Erythroblast (primary cell): ENCODE data around the gene GRIK1.

Experiments used
- DNase-seq, 2 experiments: peaks; one replicate each; lab custom pipeline; 2025; lab: John Stamatoyannopoulos, UW
- GATA1 ChIP-seq: IDR thresholded peaks from 2 replicates; pipeline ENCODE4 v1.6.1; 2011; ENCODE audit warnings: low read depth, mild to moderate bottlenecking, control low read depth, low read length, moderate library complexity
- POLR2A ChIP-seq: IDR thresholded peaks from 2 replicates; pipeline ENCODE4 v1.6.1; 2011; ENCODE audit warnings: mild to moderate bottlenecking, low read length

Gene GRIK1

GRCh38 chr21:29506947-29507346, 432.8 kb downstream of the GRIK1 start:
- no peak for DNase-seq
- TF ChIP-seq GATA1: no peak
- no peak for TF ChIP-seq POLR2A

GRCh38 chr21:29506214-29506613, 433.6 kb downstream of the GRIK1 start:
- TF ChIP-seq GATA1: no peak
- no peak for DNase-seq

- no peak for DNase-seq
- TF ChIP-seq GATA1 (no peak), POLR2A (no peak)
These were observed 435.0 kb downstream of the GRIK1 start for GRCh38 chr21:29504751-29505321.

GRCh38 chr21:29501451-29501850, 438.3 kb downstream of the GRIK1 start:
- TF ChIP-seq GATA1: no peak
- no peak for TF ChIP-seq POLR2A
- no peak for DNase-seq

GRCh38 chr21:29499734-29500343, 440.0 kb downstream of the GRIK1 start:
- peak; percentile 19 to 38 for DNase-seq
- no peak for TF ChIP-seq POLR2A
- TF ChIP-seq GATA1: no peak

GRCh38 chr21:29499229-29499628, 440.6 kb downstream of the GRIK1 start:
- TF ChIP-seq GATA1 (no peak), POLR2A (no peak)
- no peak for DNase-seq

GRCh38 chr21:29496337-29496736, 443.5 kb downstream of the GRIK1 start:
- no peak for DNase-seq
- TF ChIP-seq GATA1: no peak
- no peak for TF ChIP-seq POLR2A

GRCh38 chr21:29490016-29490415, 449.8 kb downstream of the GRIK1 start:
- no peak for TF ChIP-seq POLR2A
- no peak for TF ChIP-seq GATA1
- DNase-seq: no peak

- DNase-seq: no peak
- TF ChIP-seq GATA1 (no peak), POLR2A (no peak)
These were observed 452.6 kb downstream of the GRIK1 start for GRCh38 chr21:29487154-29487553.
